NCI-H2227 treated with DMSO at 0.1 percent for 48 hours (cell line): ENCODE data around the gene CTR9.
A peak's percentile ranks its signal among the peaks of the same experiment; 100 is the strongest.

Source experiments
- DNase-seq: peaks from one replicate; lab custom pipeline; 2025; lab: John Stamatoyannopoulos, UW

Gene CTR9

DNA sequence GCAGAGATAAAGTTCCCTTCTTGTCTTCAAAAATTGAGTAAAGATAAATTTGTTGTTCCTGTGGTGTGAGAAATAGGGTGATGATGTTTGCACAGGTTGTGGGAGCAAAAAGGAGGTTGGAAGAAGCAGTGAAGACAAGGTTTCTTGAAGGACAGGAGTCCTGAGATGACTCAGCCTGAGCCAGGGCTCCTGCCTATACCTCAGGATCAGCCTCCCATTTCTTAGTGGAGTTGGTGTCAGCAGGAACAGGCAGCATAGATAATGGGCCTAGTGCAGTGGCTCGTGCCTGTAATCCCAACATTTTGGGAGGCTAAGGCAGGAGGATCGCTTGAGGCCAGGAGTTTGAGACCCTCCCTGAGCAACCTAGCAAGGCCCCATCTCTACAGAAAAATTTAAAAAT, 29.0 kb downstream of the CTR9 start:
- no peak for DNase-seq

DNA sequence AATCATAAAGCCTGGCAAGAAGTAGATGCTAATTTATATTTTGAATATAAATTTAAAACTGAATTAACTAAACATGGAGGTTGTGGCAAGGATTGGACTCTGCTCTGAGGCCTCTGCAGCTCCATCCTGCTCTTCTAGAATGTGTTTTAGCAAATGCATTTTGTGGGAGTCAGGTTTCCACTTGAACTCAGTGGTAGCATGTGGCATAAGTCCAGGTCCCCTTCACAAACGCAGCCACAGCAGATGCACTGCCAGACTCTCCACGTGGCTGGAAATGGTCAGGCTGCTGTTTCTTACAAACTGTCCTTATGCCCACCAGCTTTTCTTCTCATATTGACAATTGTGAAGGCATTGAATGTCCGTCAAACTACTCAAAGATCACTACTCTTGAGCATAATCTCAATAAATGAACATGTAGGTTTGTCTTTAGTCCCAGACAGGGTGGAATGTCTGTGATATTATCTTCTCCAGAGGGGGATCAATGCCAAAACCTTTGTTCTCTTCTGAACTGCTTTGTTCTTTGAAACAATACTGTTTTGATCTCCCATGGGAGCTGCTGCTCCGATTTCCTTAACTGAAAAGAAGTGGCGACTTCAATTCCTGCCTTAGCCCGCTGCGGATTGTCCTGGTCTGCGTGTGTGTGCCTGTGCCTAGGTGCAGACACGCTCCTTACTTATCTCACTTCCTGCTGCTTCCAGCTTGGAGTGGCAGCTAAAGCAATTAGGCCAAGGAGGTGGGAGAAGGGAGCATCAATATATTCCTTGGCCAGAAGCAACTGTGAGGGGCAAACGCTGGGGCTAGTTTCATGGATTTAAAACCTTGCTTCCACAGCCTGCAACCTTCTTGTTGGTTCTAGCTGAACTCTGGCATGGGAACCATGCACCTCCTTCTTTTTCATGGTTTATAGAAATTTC, 33.4 kb downstream of the CTR9 start:
- DNase-seq = no peak

DNA sequence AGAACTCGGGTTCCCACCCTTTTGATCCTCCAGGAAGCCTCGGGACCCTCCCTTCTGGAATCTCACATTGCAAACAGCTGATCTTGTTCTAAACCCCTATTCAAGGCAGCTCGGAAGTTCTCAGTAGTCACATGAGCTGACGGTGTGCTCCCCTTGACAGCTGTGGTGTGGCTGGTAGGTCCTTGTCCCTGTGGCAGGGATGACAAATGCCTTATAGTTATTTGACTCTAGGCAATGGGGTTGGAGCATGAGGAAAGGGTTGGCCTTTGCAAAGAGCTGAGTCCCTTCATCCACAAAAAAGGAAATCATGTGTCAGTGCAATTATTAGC, 34.1 kb downstream of the CTR9 start:
- no peak for DNase-seq

DNA sequence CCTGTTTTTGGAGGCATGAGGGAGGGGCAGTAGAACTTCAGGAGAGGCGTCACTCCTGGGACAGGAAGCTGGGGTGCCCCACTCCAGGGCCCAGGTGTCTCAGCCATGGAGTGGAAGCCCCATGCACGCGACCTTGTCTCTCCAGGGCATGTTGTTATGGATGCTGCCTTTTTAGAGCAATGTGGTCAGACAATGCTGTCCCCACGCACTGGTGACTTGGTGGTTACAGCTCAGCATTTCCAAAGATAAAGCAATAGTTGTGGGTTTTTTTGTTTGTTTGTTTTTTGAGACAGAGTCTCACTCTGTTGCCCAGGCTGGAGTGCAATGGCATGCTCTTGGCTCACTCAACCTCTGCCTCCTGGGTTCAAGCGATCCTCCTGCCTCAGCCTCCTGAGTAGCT, 35.4 kb downstream of the CTR9 start:
- no peak for DNase-seq

DNA sequence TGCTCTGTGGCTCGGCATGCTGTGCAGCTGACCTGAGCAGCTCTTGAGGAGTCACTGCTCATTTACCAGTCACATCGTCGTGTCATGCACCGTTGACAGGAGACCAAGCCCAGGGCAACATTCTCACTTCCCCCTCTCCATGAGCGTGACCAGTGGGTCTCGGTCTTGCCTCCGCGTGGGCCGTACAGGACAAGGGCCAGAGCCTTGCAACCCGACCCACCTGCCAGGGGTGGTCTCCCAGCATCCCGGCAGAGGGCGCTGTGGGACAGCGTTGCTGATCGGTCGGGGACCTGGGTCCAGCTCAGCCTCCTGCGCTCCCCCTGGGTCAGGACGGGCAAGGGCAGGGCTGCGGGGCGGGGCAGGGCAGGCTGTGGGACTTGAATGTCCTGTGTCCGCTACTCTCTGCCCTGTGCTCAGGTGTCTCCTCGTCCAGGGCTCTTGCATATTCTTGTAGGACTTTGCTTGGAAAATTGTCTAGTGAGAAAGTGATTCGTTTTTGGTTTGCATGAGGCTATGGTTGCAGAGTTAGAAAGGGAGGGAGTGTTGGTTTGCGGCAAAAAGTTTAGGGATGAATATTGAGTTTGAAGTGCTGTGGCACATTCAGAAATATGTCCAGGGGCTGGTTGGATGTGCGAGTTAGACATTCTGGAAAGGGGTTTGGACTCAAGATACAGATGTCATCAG, 41.5 kb downstream of the CTR9 start:
- DNase-seq = peak; percentile 44

DNA sequence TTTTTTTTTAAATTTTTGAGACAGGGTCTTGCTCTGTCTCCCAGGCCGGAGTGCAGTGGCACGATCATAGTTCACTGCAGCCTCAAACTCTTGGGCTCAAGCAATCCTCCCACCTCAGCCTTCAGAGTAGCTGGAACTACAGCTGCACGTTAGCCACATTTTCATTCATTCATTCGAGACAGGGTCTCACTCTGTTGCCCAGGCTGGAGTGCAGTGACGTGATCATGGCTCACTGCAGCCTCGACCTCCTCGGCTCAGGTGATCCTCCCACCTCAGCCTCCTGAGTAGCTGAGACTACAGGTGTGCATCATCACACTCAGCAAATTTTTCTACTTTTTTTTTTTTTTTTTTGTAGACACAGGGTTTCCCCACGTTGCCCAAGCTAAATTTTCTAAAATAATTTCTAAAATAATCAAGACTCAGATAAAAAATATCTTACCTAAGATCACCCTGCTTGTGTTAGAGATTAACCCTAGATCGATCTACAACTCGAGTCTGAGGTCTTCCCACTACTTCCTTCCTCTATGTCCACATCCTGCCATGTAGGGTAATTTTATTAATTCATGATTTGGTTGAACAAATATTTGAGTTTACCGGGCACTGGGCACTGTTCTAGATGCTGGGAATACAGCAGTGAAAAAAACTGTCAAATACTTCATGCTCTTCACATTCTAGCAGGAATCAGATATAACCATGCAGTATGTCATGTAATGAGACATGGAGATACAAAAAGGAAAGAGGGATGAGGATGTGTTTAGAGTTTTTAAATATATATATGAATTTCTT, 42.6 kb downstream of the CTR9 start:
- DNase-seq = no peak

DNA sequence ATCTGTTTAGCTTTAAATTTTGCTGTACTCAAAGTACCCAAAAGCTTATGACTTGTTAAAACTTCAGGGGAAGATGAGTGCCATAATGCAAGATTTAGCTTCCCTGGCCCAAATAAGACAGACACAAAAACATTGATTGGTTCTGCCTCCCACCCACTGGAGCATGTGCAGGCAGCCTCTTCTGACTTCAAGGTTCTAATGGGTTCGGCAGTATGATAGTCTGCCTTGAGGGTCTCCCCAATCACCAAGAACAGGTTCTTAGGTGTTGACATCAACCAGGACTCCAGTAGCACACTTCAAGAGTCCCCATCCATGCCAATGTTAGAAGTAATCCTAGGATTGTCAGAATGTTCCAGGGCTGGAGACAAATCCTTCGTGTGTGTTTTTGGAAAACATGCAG, 45.1 kb downstream of the CTR9 start:
- DNase-seq = no peak

DNA sequence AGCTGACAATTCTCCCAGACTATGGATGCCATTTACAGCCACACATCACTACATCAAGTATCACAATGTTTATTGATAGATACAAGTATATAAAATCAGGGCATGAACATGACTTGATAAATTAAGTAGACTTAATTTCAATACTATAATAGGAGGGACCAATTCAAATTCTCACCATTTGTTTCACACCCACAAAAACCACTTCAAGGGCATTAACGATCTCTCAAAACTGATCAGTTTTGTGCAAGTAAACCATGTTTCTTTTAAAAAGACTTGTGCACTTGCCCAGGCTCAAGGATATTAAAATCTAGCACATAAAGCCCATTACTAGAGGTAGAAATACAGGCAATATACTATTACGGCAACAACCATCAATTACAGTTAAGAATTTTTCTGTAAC, 46.0 kb downstream of the CTR9 start:
- no peak for DNase-seq

DNA sequence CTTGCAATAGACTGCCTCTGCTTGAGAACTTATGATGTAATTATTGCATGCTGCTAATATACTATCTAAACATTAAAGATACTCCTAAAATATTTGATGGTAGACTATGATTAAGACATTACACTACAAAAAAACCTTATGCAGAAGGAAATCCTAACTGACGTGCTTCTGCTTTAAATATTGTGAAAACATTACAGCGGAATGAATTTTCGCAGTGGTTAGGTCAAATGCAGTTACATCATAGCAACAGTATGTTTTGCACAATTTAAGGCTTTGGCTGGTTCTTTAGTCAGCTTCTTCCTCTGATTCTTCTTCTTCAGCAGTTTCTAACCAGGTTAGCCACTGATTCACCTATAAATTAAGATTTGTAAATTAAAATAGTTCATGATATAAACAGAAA, 46.5 kb downstream of the CTR9 start:
- DNase-seq = no peak

DNA sequence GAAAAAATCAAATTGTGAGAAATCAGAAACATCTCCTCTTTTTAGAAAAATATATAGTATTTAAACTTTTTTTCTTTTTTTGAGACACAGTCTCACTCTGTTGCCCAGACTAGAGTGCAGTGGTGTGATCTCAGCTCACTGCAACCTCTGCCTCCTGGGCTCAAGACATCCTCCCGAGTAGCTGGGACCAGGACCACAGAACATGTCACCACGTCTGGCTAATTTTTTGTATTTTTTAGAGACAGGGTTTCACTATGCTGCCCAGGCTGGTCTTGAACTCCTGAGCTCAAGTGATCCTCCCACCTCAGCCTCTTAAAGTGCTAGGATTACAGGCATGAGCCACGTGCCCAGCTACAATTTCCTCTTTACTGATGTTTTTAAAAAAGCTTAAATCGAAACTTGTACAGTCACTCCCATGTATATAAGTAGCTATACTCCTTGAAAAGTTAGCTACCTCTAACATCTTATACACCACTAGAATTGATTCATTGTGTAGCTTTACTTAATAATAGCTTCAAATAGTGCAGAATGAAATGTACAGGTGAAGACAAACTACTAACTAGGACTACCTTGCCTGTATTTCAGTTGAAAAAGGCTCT, 47.4 kb downstream of the CTR9 start:
- no peak for DNase-seq

DNA sequence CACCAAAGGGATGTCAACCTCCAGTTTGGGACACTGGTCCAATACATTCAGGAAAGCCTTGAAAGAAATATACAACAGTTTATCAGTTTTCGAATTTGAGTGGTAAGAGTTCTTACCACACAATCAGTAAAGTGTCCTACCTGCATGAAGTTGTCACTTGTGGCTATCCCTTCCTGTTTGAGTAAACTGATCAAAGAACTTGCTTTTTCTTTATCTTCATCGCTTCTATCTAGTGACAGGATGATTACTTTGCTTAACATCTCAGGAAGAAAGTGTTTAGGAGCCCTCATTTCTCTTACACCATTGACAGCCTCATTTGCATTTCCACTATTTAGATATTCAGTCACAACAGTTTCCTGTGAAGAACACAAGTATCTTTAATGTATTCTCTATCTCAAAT, 49.2 kb downstream of the CTR9 start:
- no peak for DNase-seq

DNA sequence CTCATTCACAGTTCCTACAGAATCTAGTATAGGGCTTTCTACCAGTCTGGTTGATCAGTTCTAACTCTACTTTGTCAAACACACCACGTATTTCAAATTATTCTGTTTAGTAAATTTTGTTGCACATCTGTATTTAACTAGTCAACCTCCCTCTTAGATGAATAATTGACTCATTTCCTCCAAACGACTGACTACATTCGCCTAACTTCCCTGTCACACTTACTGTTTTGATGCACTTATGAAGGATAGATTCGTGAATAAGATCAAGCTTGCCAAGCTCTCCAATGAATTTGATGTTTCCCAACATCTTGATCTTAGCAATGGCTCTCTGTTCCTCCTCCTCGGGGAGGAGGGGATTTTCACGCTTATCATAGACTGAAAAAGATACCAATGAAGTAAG, 52.6 kb downstream of the CTR9 start:
- DNase-seq = no peak

DNA sequence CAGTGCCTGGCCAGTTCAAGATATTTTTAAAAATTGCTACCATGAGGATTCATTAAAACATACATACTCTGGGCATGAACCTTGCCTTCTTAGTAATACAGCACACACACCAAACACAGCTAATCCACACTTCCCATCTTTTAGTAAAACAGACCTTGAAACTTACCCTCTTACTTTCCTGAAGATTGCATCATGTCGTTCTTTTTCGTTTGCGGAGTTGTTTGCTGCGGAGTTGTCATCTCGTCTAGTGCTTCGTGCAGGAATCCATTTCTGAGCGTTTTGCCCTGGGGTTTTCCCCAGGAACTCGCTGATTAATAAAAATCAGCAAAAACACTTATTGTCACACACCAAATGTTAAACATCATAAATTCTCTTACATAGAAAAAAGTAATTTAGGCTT, 54.7 kb downstream of the CTR9 start:
- DNase-seq = no peak

DNA sequence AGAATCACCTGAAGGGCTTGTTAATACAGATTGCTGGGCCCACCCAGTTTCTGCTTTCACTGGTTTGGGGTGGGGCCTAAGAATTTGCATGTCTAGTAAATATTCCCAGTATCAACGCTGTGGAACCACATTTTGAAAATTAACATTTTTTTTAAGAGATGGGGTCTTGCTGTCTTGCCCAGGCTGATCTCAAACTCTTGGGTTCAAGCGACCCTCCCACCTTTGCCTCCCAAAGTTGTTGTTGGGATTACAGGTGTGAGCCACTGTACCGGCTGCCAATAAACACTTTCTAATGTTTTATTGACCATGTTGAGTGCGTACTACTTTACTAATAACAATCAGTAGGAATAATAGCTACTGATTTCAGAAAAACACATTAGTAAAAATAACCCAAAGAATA, 55.2 kb downstream of the CTR9 start:
- no peak for DNase-seq

DNA sequence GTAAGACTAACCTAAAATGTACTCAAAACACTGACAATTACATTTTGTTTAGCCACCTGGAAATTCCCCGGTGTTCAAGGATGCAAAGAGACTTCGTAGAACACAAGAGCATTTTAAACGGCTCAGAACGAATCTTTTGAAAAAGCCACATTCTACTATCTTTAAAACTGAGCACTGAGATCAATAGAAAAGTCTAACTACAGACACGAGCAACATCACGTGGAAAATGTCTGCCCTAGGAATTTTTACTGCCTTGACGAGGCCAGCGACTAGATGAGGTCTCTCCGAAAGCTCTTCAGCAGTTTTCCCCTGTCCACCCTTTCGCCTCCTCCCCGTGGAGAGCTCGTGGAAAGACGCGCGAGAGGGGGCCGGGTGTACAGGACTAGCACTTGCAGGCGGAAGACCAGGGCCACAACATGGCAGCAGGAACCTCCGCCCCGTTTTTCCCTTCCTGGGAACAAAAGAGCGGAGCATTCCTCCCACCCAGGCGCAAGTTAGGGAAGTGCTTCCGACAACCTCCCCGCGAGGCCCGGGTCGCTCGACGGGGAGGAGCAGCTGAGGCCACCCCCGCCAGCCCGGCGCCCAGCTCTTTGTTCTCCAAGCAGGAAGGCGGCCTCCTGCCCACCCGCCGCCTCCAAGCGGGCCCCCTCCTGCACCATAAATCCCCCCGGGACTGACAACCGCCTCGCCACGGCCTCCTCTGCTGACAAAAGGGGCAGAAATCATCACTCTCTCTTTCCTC, 56.6 kb downstream of the CTR9 start:
- DNase-seq = peak; percentile 37

DNA sequence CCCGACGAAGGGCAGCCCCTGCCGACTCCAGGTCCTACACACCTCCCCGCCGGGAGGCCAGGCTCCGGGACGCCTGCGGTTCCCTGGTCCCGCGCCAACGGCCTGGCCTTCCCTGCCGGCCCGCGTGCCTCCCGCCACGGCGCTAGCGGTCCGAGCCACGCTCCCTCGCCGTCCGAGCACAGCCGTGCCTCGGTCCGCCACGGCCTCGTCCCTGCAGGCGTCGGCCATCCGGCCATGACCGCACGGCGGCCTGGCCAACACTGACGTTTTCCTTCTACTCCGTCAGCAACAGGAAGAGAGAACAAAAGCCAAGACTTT, 57.1 kb downstream of the CTR9 start:
- no peak for DNase-seq

DNA sequence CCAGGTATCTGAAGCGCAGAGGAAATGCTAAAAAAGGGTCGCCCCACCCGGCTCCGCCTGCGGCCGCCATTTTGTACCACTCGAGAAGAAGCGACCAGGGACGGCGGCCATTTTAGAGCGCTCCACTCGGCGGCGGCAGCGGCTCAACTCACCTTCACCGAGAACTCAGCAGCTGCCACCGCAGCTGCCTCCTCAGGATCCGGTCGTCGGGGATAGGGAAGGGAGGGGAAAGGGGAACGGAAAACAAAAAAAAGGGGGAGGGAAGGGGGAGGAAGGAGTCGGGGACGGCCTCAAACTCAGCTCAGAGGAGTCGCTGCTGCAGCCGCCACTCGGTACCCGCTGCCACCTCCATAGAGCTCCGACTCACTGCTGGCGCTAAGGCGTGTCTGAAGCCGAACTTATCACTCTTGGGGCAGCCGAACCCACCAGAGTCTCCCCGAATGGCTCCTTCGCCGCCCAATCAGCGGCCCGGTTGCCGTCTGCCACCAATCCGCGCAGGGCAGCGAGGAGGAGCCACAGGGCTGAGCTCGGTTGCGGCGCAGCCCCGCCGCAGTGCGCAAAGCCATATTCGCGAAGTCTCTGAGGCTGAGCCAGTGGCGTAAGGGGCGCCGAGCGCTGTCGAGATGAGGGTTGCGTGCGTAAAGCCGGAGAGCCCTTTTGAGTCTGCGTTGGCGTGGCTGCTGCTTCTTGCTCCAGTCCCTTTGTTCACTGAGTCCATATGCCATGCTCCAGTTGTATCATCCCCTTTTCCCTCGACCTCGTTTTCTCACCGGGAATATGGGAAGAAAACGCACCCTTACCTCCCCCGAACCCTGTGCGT, 57.7 kb downstream of the CTR9 start, which contains the start of gene EIF4G2:
TSS of gene EIF4G2 (minus strand) at position 374 of the 820 bp plus-strand sequence.
- peak; percentile 98 for DNase-seq

DNA sequence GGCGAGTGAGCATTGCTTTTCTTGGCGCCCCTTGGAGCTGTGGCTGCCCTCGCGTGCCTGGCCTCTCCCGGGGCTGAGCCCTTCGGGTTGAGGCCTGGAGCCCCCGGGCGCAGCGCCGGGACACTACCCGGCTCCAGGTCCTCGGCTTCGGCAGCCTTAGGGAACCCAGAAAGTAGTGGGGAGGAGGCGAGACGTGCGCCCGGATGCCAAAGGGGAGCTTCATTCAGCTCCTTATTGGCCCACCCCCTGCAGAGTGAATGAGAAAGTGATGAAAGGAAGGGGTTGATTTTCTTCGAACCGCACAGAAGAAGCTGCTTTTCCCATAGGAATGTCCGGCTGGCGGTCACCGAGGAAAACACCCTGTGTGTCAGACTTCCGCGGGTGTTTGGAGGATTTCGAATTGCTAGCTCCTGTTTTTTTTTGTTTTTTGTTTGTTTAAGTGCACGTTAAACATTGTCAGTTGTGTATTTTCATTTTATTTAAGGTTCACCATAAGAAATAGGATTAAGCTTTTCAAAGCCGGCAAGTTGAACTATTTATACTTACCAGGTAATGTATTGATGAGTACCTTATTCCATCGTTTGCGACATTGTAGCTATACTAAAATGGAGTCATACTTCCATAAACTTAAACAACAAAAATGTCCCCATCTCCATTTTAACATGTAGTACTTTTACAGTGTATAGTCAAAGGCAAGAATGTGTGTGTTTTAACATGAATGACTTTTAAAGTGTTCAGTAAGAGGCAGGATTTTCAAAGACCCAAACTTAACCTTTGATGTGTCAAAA, 58.5 kb downstream of the CTR9 start:
- peak; percentile 60 for DNase-seq

DNA sequence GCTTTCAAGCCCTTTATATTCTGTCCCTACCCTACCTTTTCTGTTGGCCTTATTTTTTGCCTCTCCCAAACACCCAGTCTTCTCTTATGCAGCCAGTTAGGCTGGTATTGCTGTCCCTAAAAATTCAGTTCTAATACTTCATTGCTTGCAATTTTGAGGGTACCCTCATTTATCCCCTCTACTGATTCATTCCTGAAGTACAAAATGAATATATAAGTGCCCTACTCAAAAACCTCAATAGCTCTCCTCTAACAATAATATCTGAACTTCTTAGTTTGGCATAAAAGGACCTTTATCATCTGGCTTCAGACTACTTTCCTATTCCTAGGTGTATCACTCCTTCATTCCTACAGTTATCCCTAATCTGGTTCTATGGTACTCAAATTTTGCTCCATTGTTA, 62.9 kb downstream of the CTR9 start:
- no peak for DNase-seq

DNA sequence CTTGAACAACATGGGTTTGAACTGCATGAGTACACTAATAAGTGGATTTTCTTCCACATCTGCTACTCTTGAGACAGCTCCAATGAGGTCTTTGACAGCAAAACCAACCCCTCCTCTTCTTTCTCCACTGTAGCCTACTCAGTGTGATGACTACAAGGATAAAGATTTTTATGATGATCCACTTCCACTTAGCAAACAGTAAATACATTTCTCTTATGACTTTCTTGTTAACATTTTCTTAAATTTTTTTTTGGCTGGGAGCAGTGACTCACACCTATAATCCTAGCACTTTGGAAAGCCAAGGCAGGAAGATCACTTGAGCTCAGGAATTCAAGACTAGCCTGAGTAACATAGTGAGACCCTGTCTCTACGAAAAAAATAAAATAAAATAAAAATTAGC, 67.5 kb downstream of the CTR9 start:
- no peak for DNase-seq
